ENCODE measurements around the gene ROCK2.

GRCh38 chr2:11222845-11223244, 121.6 kb downstream of the ROCK2 start:
- no peak for TF ChIP-seq CTCF (IDR thresholded peaks at IDR 0.05)
- no peak for TF ChIP-seq EZH2 (IDR thresholded peaks at IDR 0.05; ENCODE audit: borderline replicate concordance, insufficient read depth, low read depth, low read length, poor library complexity, severe bottlenecking)
